Loucy (cell line): ENCODE results near the gene FMN2.

Experiments used
- EZH2phosphoT487 ChIP-seq: fragments of 200-600 bp; IDR thresholded peaks from 2 replicates; pipeline ENCODE4 v1.6.1; 2018; ENCODE audit warnings: antibody characterized with exemption, mild to moderate bottlenecking, moderate library complexity, borderline replicate concordance
- TF ChIP-seq, protein P1 (sequence below): fragments of 200-600 bp; sonication (generic); conservative IDR thresholded peaks from 2 replicates; pipeline ENCODE4 v1.5.1; 2014; ENCODE audit warnings: mild to moderate bottlenecking, antibody characterized with exemption, low read length

- TF ChIP-seq, protein P1, sequence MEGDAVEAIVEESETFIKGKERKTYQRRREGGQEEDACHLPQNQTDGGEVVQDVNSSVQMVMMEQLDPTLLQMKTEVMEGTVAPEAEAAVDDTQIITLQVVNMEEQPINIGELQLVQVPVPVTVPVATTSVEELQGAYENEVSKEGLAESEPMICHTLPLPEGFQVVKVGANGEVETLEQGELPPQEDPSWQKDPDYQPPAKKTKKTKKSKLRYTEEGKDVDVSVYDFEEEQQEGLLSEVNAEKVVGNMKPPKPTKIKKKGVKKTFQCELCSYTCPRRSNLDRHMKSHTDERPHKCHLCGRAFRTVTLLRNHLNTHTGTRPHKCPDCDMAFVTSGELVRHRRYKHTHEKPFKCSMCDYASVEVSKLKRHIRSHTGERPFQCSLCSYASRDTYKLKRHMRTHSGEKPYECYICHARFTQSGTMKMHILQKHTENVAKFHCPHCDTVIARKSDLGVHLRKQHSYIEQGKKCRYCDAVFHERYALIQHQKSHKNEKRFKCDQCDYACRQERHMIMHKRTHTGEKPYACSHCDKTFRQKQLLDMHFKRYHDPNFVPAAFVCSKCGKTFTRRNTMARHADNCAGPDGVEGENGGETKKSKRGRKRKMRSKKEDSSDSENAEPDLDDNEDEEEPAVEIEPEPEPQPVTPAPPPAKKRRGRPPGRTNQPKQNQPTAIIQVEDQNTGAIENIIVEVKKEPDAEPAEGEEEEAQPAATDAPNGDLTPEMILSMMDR: no peak
- no peak for TF ChIP-seq EZH2phosphoT487
Observed at GRCh38 chr1:240098534-240098933, 6.9 kb downstream of the FMN2 start.
